D721Med (cell line): ENCODE results near the gene ECE2.

ENCODE experiments used
- DNase-seq: peaks from one replicate; pipeline ENCODE4 v3.0.0; 2011; ENCODE audit warnings: low spot score; ENCODE audit not compliant: insufficient read length
- FAIRE-seq: peaks from 2 replicates; lab custom pipeline; 2011; peaks lifted over from hg19 to GRCh38; lab: Jason Lieb, UNC
- CTCF ChIP-seq: IDR thresholded peaks from 2 replicates; pipeline ENCODE4 v1.5.1; 2012; ENCODE audit warnings: mild to moderate bottlenecking, control low read depth; ENCODE audit not compliant: insufficient read depth; ENCODE audit errors: missing control alignments

The ECE2 gene

DNA sequence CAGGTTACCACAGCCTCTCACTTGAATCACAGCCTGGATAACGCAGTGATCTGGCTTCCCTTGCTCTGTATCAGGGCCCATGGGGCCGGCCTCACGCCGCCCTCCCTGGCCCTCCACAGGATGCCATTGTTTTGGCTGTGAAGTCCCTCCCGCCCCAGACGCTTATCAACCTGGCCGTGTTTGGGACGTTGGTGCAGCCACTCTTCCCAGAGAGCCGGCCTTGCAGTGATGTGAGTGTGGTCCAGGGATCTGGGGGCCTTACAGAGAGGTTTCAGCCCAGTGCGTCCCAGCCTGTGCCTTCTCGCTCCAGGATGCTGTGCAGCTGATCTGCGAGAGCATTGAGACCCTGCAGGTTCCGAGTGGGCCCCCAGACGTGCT is 39.8 kb upstream of the ECE2 start:
- DNase-seq, result peak; percentile 5
- no peak for FAIRE-seq
- no peak for TF ChIP-seq CTCF

DNA sequence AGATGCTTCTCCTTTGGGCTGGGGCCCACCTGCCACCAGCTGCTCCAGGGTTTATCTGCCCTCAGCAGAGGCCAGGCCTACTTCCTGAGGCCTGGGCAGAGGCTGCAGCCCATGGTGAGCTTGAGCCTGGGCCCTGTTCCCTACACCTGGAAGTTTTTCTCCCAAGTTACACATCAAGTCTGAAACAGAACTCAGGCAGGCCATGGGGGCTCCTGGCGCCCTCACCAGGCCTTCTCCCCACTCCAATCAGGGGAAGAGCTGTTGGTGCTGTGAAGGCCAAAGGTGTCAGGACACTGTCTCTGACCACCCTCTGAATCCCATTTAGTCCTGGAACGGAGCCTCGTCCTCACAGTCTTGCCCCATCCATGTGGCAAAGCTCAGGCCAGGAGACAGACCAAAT is 39.2 kb upstream of the ECE2 start:
- DNase-seq (peak; percentile 10), FAIRE-seq (no peak)
- no peak for TF ChIP-seq CTCF

DNA sequence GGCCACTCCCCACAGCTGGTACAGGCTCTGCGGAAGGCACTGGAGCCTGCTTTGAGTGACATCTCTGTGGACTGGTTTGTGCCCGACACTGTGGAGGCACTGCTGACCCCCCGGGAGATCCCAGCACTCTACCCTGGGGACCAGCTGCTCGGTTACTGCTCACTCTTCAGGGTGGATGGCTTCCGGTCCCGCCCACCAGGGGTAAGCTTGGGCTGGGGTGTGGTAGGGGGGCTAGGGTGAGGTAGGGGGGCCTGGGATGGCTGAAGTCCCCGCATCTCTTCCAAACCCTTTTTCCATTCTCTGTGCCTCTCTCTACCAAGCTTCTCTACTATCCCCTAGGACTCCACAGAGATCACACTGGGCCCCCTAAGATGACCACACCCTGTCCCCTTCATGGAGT is 38.6 kb upstream of the ECE2 start:
- no peak for FAIRE-seq
- DNase-seq, result peak; percentile 7
- no peak for TF ChIP-seq CTCF

DNA sequence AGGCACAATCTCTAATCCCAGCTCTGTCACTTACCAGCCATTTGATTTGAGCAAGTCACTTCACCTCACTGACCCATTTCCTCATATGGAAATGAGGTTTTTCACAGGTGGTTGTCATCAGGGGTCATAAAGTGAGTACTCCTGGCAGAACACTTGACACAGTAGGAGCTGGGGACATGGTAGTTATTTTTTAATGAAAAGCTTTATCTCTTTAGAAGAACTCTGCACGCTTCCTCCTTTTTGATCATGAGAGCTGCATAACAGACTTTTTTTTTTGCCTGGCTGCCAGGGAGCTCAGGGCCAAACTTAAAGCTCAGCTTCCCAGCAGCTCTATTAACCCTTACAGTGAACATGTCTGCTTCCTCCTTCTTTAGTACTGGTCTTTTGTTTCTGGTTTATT is 38.0 kb upstream of the ECE2 start:
- DNase-seq, result peak; percentile 3
- FAIRE-seq, result no peak
- no peak for TF ChIP-seq CTCF

GRCh38 chr3:184238246-184238818 is 37.5 kb upstream of the ECE2 start:
- TF ChIP-seq CTCF, result no peak
- FAIRE-seq (no peak), DNase-seq (peak; percentile 14)

DNA sequence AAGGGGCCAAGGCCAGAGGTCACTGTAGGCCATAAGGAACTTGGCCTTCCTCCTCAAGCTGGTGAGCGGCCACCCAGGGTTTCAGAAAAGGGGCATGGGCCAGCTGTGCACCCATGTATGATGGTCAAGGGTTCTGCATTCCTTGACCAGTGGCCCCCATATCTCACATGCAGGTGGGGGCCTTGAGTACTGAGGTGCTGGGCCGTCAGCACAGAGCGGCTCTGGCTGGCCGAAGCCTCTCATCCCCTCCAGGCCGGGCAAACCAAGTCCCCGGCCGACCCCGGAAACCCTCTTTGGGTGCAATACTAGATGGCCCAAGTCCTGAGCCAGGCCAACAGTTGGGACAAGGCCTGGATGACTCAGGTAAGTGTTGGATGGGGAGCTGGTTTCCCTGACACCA is 36.6 kb upstream of the ECE2 start:
- TF ChIP-seq CTCF, result no peak
- FAIRE-seq, result no peak
- no peak for DNase-seq

GRCh38 chr3:184239708-184240107 is 36.1 kb upstream of the ECE2 start:
- FAIRE-seq, result no peak
- DNase-seq, result peak; percentile 10
- no peak for TF ChIP-seq CTCF
